Cerebellar nuclear complex (tissue), 1 donor: ENCODE measurements around the gene ADAT1.
A peak's percentile ranks its signal among the peaks of the same experiment; 100 is the strongest.

Source experiments
- DNase-seq, 2 experiments: peaks; one replicate each; lab custom pipeline; 2025; lab: John Stamatoyannopoulos, UW

Gene ADAT1, protein sequence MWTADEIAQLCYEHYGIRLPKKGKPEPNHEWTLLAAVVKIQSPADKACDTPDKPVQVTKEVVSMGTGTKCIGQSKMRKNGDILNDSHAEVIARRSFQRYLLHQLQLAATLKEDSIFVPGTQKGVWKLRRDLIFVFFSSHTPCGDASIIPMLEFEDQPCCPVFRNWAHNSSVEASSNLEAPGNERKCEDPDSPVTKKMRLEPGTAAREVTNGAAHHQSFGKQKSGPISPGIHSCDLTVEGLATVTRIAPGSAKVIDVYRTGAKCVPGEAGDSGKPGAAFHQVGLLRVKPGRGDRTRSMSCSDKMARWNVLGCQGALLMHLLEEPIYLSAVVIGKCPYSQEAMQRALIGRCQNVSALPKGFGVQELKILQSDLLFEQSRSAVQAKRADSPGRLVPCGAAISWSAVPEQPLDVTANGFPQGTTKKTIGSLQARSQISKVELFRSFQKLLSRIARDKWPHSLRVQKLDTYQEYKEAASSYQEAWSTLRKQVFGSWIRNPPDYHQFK

DNA sequence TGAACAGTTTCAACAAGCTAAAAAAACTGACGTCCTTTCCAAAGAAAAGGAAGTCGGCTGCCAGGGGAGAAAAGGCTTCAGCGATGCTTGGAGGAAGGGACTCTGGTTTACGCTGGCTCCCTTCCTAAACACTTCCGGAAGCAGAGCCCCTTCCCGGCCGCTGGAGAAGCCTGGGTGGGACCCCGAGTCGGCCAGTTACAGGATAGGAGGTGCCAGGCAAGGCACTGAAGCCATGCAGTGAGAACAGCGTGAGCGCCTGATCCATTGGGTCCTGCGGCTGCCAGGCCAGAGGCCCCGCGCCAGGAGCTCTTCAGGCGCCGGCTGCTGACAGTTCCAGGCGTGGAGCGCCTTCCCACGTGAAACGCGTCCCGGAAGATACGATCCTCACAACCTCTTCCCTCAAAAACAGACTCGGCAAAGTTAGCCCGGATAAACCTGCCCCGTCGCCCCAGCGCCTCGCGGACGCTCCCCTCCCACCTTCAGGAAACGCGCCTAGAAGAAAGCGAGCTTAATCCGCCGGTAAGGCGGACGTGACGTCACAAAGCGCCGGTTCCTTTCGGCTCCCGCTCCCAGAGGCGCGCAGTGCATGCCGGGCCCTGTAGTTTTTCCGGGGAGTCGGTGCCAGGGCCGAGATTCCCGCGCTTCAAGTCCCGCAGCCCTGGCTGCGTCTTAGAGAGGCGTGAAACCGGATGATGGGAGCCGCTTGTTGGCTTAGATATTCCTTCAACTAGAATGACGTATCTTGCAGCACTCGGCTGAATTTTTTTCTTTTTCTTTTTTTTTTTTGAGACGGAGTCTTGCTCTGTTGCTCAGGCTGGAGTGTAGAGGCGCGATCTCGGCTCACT lies at the start of gene ADAT1:
Gene ADAT1 (minus strand): TSS at position 521 of the 845 bp plus-strand sequence. CDS start 2,482 bp downstream, outside the sequence.
- DNase-seq = peak; percentile 59 to 82

GRCh38 chr16:75667503-75667902 lies 44.4 kb upstream of the ADAT1 start:
- DNase-seq = no peak

- DNase-seq = no peak
Observed at GRCh38 chr16:75660726-75661302, 37.7 kb upstream of the ADAT1 start.

DNA sequence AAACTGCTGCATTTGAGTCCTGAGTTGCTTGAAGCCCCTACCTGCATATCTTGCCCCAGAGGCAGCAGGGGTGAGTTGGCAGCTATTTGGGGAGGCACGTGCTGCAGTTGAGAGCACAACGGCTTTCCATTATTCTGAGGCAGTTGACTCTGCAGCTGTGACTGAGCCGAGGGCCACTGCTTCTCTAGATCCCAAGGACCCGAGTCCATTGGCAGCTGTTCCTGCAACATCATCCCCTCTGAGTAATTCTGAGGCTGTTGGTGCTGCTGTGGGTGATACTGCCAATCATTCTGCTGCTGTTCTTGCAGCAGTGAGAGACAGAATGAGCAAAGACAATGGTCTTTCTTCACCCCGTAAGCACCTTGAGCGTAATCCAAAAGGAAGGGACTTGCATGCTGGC lies 37.2 kb upstream of the ADAT1 start:
- DNase-seq = no peak

- no peak for DNase-seq
Observed at GRCh38 chr16:75658175-75658574, 35.1 kb upstream of the ADAT1 start.

GRCh38 chr16:75653922-75654321 lies 30.8 kb upstream of the ADAT1 start:
- no peak for DNase-seq

DNA sequence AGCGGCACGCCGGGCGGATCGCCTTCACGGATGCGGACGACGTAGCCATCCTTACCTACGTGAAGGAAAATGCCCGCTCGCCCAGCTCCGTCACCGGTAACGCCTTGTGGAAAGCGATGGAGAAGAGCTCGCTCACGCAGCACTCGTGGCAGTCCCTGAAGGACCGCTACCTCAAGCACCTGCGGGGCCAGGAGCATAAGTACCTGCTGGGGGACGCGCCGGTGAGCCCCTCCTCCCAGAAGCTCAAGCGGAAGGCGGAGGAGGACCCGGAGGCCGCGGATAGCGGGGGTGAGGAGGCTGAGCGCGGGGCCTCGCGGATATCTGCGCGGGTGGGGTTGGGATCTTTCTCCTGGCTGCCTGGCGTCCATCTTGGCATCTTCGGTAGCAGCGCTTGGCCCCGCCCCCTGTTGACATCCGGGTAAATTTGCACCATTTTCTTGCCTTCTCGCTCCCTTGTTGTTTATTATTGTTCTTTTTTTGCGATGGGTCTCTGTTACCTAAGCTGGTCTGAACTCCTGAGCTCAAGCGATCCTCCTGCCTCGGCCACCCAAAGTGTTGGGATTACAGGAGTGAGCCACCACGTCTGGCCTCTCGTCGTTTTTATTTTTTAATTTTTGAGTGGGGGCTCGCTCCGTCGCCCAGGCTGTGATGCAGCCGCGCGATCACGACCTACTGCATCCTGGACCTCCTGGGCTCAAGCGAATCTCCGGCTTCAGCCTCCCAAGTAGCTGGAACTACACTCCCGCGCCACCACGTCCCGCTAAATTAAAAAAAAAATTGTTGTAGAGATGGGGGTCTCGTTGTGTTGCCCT lies 25.4 kb upstream of the ADAT1 start:
- peak in 1 of 2 experiments; percentile 4 for DNase-seq

- DNase-seq = peak; percentile 11 to 89
Observed at GRCh38 chr16:75647492-75648264, 24.6 kb upstream of the ADAT1 start, which contains the start of the genes KARS1 and TERF2IP. Gene KARS1, minus strand, starts transcription at chr16:75647665. Its CDS starts 26 bp downstream, at chr16:75647639. Gene TERF2IP, plus strand, starts transcription at chr16:75647773. Its CDS starts 110 bp downstream, at chr16:75647883.

DNA sequence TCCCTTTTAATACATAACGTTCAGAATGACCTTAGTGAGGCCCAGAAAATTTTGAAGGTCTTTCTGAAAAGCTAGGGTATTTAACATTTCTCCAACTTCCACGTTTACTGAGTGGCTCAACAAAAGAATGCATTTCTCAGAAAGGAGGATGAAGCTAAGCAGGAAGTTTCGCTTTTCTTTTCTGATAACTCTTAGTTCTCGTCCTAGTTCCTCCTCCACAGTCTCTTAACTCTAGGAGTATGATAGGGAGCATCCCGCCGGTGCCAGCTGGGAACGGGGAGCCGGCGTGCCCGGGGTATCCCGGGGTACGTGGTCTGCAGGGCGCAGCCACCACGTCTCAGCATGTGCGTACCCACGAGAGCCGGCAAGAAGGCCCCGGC lies 24.0 kb upstream of the ADAT1 start:
- DNase-seq = no peak

DNA sequence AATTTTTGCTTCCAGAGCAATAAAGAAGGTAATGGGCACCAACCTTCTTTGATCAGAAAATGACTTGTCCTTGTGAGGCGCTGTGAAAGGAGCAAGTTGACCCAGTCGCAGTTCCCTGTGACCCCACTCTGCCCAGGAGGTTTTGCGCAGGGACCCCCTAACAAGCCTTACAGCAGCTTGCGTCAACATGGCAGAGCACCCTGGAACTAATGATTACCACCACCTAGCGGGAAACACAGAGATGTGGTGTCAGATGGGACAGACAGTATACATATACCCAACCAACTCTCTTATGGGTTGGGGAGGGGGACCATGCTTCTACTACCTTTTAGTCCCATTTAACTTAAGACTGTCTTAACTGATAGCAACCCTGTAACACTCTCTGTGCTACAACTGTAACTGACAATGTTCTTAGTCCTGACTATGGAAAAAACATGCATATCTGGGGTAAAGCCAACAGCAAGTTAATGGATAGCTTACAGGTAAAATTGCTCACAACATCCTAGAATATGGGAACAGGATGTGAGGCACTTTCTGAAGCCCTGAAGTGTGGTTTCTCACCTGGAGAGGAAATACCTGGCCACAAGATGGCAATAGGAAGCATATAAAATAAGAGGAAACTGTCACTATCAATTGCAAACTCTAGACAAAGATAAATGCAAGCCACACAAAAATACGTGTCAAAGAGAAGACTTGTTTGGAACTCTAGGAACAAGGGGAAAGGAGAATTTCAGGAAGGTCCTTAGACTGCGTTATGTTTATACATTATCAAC lies 21.3 kb upstream of the ADAT1 start:
- no peak for DNase-seq

DNA sequence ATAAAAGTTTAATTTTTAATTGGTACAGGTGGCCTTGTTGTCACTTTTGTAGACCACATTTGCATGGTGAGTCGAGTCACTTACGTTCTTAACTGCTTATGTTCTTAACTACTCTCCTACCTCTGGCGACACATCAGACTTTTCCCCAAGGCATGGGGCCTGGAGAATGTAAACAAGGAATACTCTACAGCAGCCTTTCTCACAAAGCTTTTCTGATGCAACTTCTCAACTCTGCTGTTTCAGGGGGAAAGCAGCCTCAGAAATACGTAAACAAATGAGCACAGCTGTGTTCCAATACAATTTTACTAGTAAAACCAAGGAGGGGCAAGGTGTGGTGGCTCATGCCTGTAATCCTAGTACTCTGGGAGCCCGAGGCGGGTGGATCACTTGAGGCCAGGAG lies 17.5 kb upstream of the ADAT1 start:
- DNase-seq = no peak

DNA sequence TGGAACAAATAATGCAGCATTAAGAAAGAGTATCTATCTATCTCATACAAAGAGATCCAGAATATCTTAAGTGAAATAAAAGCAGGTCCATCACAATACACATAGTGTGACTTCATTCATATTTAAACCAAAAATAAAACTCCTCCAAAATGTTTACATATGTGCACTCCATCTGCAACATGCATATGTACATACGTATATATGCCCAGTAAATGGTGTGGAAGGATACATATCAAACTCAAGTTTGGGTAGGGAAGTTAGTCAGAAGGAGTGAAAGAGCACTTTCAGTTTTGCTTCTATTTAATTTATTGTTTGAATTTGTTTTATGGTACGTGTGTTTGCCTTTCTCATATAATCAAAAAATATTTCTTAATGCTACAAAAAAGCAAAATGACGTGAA lies 12.0 kb upstream of the ADAT1 start:
- DNase-seq = no peak

DNA sequence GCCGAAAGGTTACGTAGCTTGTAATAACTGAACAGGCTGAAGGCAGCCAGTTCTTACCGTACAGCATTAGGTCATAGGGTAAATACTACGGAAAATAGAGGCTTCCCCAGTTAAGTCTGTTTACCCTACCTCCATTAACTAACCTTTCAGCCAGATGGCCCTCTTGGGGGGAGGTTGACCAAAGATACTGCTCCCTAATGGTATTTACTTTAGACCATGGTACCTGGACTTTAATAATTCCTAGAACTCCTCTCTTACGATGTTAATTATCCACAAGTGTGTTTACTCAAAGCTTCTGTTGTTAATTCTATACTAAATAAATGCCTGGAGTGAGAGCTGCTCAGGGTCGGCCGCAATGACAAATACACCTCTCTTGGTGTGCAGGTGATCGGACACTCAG lies 9.8 kb upstream of the ADAT1 start:
- DNase-seq = no peak

GRCh38 chr16:75630052-75630451 lies 7.0 kb upstream of the ADAT1 start:
- DNase-seq = no peak

GRCh38 chr16:75629132-75629531 lies 6.1 kb upstream of the ADAT1 start:
- no peak for DNase-seq

- no peak for DNase-seq
Observed at GRCh38 chr16:75628351-75628750, 5.3 kb upstream of the ADAT1 start.

- DNase-seq = no peak
Observed at GRCh38 chr16:75627851-75628250, 4.8 kb upstream of the ADAT1 start.

GRCh38 chr16:75626806-75627205 lies 3.7 kb upstream of the ADAT1 start:
- DNase-seq = no peak

DNA sequence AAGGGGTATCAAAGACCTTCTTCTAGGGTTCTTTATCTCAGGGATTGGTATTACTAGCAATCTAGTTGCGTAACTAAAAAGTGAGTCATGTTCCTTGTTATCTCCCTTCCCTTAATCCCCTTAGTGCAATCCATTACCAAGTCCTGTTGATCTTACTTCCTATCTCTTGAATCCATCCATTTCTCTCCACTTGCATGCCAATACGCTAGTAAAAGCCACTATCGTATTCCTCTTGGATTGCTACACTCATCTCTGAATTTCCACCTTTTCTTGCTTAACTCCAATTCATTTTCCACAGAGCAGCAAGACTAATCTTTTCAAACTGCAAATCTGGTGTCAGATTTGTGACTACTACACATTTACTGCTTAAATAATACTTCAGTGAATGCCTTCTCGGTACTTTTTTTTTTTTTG lies 1.8 kb upstream of the ADAT1 start:
- DNase-seq = no peak

- no peak for DNase-seq
Observed at GRCh38 chr16:75621170-75621477, 2.0 kb downstream of the ADAT1 start.
